GM18907 (cell line): Measurements from ENCODE around the gene TIMM17B.
"Not testable (repeated sequence)": the region's sequence is repeated elsewhere in the genome, so short reads cannot be mapped to it uniquely, and the experiment has no call there.

Experiments used
- ATAC-seq: cut with Tn5 transposase; IDR thresholded peaks from one replicate; pipeline ENCODE4 v1.9.1; 2021; ENCODE audit warnings: mild to moderate bottlenecking, moderate library complexity; ENCODE audit not compliant: unreplicated experiment

TIMM17B gene

DNA sequence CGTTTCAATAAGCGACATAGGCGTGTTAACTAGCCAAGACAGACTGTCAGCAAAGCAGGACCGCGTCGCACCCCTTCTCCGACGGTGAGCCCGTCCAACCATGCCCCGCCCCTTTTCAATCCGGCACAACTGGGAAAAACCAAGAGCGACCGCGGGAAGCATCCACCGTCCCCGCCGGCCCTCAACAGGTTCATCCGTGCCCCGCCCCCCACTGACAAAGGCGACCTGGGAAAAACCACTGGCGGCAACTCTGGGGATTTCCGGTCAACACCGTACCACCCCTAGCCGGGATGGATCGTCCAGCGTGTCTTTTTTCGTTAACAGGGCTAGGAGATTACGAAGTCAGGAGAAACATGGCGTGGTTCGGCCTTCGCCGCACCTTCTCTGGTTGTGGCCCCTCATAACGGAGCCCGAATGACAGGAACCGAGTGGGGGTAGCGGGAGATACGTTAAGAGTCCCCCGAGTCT is 377 bp downstream of the TIMM17B start:
- ATAC-seq: peak; percentile 24

DNA sequence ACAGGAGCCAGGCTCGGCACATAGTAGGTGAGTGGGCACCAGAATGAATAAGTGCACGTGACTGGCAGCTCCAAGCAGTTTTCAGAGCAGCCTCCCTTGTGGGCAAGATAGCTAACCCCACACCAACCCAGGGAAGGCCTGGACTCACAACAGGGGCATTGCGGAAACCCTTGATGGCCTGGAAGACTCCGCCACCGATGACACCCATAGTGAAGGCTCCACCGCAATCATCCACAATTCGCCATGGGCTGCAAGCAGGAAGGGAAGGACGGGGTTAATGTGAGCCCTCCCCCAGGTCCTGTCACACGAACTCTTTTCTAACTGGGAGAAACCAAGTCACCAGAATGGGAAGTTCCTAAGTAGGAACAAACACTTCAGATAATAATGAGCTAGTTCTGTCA is 957 bp downstream of the TIMM17B start:
- ATAC-seq: no peak

DNA sequence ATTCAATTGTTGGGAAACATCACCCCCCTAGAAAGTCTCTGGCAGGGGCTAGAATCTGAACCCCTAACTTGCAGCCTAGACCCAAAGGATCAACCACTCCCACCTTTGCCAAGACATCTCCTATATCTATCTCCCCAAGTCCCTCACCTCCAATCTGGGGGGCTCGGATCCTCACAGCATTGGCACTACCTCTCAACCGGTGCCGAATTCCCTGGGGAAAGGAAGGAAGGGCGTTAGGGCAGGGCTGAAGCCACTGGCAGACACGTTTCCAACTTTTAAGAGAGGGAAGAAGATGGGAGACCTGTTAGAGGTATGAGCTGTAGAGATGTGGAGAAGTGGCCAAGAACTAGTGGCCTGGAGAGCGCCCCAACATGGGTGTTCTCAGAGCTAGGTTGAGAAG is 2.7 kb downstream of the TIMM17B start:
- no peak for ATAC-seq

DNA sequence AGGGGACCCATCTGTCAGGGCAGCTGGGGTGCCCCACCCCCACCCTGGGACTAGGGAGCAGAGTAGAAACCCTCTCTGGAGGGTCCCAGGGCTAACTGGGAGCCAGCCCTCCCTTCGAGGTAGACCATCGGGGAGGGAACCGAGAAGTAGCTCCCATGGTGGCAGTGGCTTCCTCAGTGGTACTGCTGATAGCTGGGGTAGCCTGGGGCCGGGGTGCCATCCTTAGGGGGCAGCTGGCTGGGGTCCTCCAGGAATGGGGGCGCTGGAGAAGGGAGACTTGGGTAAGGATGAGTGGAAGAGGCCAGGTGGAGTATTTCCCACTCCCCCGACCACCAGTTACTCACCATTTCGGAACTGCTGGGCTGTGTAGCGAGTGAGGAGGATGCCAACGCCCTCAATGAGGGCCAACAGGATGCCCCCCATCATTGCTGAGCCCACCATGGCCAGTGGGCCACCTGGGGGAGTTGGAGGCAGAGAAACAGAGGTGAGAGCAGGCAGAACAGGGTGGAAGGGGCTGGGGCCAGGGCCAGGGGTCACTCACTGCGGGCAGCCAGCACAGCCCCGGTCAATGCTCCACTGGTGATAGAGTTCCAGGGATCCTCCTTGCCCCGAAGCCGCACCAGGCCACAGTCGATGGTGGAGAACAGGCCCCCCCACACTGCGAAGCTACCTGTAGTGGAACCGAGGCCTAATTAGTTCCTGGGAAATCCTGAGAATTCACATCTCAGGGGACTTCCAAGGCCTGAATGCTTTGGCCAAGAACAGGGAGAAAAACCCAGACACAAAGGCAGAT is 3.8 kb downstream of the TIMM17B start:
- ATAC-seq: no peak

DNA sequence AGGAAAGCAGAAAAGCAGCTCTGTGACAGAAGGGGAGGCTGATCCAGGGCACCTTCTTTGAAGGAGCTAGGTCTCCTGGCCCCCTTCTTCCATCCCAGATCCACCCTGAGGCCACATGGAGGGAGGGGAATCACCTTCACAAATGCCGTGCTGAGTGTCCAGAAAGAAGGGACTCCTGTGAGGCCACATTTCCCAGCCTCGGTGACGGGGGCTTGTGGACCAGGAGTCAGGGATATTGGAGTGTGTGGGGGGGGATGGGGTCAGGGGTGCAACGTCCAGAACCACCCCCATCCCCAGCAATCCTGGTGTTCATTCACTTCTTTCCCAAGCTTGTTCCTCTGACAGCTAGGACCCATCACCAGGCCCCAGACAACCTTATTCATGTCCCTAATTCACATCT is 4.7 kb downstream of the TIMM17B start:
- no peak for ATAC-seq

DNA sequence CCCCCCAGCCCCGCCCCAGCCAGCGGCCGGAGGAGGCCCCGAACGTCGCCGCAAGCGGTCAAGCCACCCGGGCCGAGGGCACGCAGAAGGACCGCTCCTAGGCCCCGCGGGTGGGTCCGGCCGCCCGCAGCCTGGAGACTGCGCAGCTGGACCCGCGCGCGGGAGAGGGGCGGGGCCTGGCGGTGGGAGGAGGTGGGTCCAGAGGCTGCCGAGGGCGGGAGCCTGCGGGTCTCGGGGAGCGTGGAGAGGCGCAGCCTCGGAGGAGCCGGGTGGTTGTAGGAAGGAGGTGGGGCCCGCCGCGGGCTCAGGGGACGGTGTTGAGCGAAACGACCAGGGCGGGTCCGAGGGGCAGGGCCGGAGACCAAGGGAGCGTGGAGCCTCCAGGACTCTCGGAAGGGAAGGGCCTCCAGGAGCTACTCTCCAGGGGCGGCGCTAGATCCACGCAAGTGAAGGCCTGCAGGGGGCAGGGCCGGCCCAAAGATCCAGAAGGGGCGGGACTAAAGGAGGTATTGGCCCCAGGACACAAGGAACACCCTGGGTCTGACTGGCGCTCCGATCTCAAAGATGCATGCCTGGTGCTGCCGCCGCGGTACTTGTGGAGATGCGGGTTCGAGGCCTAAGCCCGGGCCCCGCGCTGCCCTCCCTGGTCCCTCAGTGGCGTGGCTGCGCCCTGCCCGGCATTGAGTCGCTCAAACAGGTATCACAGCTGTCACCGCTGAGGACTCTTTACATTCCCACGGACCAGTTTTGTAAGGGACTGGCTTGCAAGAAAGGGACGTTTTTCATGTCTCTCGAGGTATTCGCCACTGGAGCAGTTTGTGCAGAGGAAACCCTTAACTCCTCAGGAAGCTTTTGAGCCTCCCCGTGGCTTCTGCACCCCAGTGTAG is 5.9 kb downstream of the TIMM17B start:
- ATAC-seq: peak; percentile 78

DNA sequence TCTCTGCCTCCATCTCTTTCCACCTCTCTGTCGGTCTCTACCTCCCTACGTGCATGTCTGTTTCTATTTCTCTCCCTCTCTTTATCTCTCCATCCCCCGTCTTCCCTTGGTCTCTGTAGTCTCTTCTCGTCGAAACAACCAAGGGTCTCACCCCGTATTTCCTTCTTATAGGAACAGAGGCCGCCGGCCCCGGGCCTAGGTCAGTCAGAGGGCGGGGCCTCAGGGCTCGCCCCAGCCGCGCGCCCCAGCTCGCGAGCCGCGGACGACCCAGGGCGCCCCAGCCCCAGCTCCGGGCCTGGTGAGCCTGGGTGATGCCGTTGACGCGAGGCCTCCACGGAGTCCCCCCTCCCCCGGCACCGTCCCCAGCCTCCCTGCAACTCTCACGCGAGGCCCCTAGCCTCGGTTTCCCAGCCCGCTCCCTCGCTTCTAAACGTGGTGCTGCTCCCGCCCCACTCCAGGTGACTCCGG is 6.6 kb downstream of the TIMM17B start:
- ATAC-seq: peak; percentile 50

DNA sequence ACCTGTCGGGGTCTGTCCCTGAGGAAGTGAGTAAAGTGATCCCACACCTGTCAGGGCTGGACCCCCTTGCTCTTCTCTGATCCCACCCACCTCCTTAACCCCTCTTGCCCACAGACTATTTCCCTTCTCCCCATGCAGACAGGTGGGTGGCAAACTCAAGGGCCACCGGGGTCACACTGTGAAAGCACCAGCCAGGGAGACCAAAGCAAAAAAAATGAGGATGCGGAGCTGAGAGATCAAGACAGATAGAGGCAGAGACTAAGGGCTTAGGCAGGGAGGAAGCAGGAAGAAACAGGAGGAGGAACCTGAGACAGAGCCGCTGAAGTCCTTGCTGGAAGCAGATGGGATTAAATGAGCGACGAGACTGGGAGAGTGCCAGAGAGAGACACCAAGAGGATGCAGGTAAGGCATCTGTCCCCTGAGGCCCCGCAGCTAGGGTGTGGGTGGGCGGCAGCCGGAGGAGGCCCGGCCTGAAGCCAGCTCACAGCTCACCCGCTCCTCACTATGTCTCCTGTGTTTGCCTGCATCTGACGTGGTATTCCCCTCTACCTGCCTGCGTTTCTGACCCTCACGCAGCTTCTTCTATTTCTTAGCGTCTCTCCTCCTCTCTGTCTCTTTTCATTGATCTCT is 7.2 kb downstream of the TIMM17B start:
- ATAC-seq: no peak

DNA sequence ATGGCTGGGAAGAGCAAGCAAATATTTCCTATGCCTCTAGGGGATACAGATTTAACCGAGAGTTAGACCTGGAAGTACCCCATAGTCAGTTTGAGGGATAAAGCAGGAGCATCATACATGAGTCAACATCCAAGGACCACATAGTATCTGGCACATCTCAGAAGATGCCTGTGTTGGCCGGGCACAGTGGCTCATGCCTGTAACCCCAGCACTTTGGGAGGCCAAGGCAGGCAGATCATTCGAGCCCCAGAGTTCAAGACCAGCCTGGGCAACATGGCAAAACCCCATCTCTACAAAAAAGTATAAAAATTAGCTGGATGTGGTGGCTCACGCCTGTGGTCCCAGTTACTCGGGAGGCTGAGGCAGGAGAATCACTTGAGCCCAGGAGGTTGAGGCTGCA is 11.0 kb downstream of the TIMM17B start:
- ATAC-seq: not testable (repeated sequence)

DNA sequence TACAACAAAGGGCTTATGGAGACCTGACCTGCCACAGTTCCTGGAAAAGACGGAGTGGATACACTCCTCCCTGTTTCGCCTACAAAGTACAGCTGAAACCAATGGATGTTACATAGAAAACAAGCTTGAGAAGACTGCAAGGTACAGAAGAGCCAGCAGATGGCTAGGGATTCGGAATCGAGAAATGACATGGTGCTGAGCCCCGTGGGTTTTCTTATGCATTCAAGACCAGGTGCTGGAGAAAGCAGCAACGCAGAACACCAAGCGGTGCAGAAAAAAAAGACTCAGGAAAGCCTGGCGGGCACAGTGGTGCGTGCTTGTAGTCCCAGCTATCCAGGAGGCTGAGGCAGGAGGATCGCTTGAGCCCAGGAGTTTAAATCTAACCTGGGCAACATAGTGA is 13.8 kb downstream of the TIMM17B start:
- no peak for ATAC-seq

DNA sequence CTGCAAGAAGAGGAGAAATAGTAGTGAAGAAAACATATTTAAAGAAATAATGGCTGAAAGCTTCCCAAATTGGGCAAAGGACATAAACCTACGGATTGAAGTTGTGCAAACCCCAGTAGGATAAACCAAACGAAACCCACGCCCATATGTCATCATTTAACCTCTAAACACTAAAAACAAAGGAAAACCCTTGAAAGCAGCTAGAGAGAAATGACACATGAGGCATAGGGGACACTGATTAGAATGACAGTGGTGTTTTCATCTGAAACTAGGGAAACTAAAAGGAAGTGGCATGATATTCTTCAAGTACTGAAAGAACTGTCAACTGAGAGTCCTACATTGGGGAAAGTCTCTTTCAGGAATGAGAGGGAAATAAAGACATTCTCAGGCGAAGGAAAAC is 20.6 kb downstream of the TIMM17B start:
- not testable (repeated sequence) for ATAC-seq

DNA sequence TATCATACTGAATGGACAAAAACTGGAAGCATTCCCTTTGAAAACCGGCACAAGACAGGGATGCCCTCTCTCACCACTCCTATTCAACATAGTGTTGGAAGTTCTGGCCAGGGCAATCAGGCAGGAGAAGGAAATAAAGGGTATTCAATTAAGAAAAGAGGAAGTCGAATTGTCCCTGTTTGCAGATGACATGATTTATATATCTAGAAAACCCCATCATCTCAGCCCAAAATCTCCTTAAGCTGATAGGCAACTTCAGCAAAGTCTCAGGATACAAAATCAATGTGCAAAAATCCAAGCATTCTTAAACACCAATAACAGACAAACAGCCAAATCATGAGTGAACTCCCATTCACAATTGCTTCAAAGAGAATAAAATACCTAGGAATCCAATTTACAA is 25.6 kb downstream of the TIMM17B start:
- ATAC-seq: not testable (repeated sequence)

DNA sequence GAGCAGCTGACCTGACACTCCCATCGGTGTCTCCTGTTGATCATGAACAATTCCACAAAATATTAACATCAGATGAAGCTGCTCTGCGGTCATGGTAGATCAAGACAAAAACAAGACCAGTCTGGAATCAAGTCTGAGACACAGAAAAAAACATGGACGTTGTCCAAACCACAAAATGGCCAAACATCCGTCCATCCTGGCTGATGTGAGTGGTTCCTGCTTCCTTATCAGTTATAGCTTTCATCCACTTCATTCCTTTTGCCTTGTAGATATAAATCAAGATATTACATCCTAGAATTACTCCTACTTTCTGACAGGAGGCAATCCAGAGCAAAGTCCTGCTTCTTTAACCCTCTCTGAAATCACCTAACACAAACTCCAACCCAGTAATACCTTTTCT is 33.4 kb downstream of the TIMM17B start:
- ATAC-seq: no peak

DNA sequence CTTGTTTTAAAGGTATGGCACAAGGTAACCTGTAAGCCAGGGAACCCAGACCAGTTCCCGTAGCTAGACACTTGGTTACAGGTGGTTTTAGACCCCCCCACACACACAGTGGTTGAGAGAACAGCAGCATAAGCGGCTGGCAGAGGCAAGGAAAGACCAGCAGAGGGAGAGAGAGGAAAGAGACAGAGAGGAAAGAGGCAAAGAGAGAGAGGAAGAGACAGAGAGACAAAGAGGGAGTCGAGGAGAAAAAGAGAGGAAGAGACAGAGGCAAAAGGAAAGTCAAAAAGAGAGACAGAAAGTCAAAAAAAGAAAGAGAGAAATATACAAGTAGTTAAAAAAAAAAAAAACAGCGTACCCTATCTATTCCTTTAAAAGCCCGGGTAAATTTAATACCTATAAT is 42.7 kb downstream of the TIMM17B start:
- ATAC-seq: no peak

DNA sequence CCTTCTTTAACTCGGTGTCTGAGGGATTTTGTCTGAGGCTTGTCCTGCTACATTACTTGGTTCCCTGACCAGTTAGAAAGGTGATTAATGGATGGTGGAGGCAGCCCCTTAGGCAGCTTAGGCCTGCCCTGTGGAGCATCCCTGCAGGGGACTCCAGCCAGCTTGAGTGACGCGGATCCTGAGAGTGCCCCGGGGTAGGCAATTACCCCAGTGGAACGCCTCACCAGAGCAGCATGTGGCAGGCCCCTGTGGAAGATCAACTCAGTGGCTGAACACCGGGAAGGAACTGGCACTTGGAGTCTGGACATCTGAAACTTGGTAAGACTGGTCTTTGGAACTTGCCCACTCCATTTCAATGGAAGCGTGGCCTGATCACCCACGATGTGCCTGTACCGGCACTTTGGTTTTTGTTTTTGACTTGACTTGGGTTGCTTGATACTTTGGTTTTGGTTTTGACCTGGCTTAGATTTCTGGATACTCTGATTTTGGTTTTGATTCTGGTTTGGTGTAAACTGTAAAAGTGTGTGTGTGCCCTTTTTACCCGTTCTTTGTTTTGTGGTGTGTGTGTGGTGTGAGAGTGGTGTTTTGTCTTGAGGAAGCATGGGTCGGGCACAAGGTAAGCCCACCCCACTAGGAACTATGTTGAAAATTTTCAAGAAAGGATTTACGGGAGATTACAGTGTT is 43.3 kb downstream of the TIMM17B start:
- not testable (repeated sequence) for ATAC-seq

DNA sequence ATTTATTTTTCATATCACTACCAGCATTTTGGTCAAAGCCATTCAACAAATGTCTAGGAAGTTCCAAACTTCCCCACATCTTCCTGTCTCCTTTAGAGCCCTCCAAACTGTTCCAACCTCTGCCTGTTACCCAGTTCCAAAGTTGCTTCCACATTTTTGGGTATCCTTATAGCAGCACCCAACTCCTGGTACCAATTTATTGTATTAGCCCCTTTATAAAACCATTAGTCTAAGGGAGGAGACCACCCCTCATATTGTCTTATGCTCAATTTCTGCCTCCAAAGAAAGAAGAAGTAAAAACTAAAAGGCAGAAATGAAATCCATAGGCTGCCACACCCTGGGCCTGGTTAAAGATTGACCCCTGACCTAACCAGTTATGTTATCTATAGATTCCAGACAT is 44.1 kb downstream of the TIMM17B start:
- not testable (repeated sequence) for ATAC-seq

DNA sequence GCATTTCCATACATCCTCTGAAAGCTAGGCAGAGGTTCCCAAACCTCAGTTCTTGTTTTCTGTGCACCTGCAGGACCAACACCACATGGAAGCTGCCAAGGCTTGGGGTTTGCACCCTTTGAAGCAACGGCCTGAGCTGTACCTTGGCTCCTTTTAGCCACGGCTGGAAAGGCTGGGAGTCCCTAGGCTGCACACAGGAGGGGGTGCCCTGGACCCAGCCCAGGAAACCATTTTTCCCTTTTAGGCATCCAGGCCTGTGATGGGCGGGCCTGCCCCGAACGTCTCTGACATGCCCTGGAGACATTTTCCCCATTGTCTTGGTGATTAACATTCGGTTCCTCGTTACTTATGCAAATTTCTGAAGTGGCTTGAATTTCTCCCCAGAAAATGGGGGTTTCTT is 44.7 kb downstream of the TIMM17B start:
- no peak for ATAC-seq

DNA sequence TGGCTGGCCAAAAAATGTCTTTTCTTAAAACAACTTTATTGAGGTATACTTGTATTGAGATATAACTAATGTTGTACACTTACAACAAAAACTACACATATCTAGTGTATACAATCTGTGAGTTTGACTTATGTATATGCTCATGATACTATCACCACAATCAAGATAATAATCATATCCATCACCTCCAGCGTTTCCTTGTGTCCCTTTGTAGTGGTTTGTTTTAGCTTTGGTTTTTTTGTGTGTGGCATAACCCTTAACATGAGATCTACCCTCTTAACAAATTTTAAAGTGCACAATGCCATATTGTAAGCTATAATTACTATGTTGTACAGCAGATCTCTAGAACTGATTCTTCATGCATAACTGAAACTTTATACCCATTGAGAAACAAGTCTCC is 48.7 kb downstream of the TIMM17B start:
- no peak for ATAC-seq
